AG09309 (cell line): ENCODE results near the gene PIR.
A peak's percentile ranks its signal among the peaks of the same experiment; 100 is the strongest.

Experiments
- DNase-seq: peaks from one replicate; pipeline ENCODE4 v3.0.0-alpha.2; 2010; ENCODE audit warnings: low read depth
- H3K4me3 ChIP-seq: 2 replicates; pipeline ENCODE4 v1.5.1; 2011; ENCODE audit warnings: mild to moderate bottlenecking, low read depth, low read length, moderate library complexity; ENCODE audit not compliant: control insufficient read depth
- CTCF ChIP-seq: IDR thresholded peaks from 2 replicates; pipeline ENCODE4 v1.5.1; 2011; ENCODE audit warnings: mild to moderate bottlenecking, low read depth, low read length, inconsistent platforms; ENCODE audit not compliant: insufficient read depth, control insufficient read depth; ENCODE audit errors: missing control alignments

The PIR gene

GRCh38 chrX:15343075-15343476 is 150.1 kb downstream of the PIR start:
- no peak overlapping the region for H3K4me3 ChIP-seq
- DNase-seq: peak; percentile 31
- no peak for TF ChIP-seq CTCF

GRCh38 chrX:15340867-15341266 is 152.3 kb downstream of the PIR start:
- H3K4me3 ChIP-seq: no peak overlapping the region
- DNase-seq: no peak
- TF ChIP-seq CTCF: no peak

- no peak for TF ChIP-seq CTCF
- peak overlapping the region; percentile 33 for H3K4me3 ChIP-seq
- peak; percentile 2 for DNase-seq
Observed at GRCh38 chrX:15336023-15336413, 157.1 kb downstream of the PIR start.

DNA sequence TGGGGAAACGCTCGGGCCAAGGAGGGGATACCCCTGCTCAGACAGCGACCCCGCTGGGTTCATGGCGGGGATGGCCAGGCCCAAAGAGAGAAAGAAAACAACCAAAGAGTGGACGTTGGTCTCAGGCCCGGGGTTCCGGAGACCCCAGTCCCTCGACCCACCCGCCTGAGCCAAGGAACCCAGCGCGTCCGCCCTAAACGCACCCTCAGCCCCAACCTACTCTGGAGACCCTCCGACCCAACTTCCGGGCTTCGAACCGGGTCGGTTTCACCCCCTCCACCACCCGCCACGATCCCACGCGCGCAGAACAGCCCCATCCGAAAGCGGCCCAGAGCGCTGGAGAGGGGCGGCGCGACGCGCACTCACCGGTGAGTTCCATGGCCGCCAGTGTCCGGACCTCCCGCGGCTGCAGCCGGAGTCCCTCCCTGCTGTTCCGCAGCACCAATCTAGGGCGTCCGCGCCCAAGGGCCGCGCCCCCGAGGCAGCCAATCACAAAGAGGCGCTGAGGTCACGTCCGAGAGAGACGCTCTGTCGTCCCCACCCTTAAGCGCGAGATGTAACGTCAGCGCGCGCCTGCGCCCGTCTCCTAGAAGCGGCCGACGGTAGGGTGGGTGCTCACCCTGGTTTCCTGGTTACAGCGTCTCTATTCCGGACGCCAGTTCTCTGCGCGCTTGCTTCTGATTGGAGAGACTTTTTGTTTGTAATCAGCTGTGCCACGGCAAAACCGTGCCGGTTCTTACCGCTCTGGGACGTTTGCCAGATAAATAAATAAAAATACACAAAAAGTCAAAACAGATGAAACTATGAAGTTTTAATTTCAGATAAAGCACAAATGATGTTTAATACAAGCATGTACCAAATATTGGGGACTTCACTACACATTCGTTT is 157.8 kb downstream of the PIR start, which contains the start of gene PIGA:
PIGA (minus strand) TSS at position 389 of the 888 bp plus-strand sequence. CDS start 3,593 bp downstream, outside the sequence.
- no peak for TF ChIP-seq CTCF
- peak within 1 kb of the TSS; percentile 77 for H3K4me3 ChIP-seq
- DNase-seq: peak; percentile 83
